Fibroblast of peridontal ligament (primary cell): ENCODE results near the gene LEO1.

ENCODE experiments used
- DNase-seq: peaks from one replicate; pipeline ENCODE4 v3.0.0-alpha.2; 2010; ENCODE audit errors: extremely low read depth

Gene LEO1

DNA sequence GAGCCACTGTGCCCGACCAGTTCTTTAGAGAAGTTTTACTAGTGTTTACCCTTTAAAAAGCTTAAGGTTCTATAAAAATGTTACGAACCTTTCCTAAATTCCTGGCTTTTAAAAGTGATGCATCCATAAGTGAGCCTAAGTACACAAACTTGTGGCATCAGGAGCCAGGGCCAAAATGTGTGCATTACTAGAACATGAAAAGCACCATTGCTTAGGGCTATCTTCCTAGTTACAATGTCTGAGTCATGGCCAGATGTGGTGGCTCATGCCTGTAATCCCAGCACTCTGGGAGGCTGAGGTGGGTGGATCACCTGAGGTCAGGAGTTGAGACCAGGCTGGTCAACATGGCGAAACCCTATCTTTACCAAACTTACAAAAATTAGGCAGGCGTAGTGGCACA lies 39.9 kb downstream of the LEO1 start:
- no peak for DNase-seq

- no peak for DNase-seq
Measured at GRCh38 chr15:51931016-51931415, 40.6 kb downstream of the LEO1 start.

DNA sequence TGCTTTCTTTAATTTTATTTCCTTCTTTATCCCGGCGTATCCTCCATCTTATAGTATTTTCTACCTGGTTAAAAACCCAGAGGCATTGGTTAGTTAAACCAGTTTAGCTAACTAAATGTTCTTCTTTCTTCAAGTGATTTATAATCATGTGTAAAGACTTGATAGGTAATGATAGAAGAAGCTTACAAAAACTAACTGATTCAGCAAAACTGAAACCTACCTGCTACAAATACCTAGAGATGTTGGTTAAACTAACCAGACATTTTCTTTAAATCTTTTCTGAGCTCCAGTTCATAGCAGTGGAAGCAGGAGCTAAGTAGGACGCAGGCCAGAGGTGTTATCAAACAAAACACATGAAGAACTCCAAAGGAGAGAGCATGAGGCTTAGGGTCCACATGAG lies 44.8 kb downstream of the LEO1 start:
- no peak for DNase-seq

GRCh38 chr15:51924156-51925068 lies 47.2 kb downstream of the LEO1 start:
- DNase-seq = no peak

DNA sequence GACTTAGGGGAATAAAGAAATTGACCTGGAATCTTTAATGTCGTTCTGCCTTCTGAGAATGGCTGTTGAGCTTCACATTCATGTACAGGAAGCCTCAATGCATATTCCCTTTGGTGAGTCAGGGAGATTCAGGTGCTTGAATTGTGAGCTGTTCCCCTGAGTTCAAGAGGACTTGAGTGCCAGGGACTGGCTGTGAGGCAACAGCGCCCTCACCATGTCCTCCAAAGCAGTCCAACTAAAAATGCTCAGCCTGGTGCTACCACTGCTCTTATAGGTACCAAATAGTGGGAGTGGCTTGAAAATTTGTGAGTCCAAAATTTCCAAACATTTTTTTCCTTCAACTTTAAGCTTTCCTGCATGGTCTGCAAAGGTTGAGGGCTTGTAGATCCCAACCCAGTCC lies 54.1 kb downstream of the LEO1 start:
- DNase-seq = no peak

DNA sequence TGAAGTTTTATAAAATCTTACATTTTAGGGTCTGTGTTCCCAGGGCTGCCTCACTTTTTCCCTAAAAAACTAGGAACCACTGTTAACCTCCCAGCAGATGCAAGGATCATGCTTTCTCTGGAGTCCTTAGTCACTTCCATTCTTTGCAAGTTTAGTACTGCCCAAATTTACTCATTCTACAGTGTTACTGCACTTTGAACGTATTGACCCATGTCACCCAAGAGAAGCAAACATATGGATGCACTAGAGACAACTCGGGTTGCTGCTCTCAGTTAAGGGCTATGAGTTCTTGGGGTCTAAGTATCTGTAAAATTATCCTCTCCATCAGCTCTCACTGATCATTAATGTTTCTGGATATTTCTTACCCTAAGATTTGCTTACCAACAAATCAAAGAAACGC lies 59.0 kb downstream of the LEO1 start:
- DNase-seq = no peak

DNA sequence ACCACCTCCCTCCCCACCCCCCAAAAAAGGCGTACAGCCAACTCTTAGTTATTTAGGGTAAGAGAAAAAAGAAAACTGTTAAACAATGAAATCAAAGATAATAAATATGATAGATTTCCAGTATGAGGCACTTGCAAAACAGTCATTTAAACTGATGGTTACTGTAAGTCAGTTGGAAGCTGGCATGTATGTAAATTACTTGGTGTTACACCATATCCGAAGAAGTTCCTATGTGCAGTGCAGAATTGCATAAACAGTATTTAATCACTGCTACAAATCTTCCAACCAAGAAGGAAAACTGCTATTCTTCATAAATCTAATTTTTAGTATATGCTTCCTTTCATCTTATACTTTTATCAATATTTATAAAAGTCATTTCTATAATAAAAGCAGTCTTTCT lies 62.0 kb downstream of the LEO1 start:
- DNase-seq = no peak

DNA sequence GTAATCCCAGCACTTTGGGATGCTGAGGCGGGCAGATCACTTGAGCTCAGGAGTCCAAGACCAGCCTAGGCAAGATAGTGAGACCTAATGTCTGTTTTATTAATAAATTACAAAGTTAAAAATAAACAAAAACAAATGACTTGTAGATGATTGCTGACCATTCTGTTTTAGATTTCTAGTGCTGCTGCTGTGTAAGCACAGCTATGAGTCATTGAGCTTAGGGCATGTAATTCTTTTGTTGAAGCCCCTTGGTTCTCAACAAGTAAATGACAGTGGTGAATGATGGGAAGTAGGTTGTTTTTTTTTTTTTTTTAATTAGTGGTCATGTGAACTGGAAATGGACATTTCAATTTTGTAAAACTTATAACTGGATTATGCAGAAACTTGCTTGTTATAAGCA lies 63.3 kb downstream of the LEO1 start:
- no peak for DNase-seq

GRCh38 chr15:51907136-51907862 lies 64.3 kb downstream of the LEO1 start:
- no peak for DNase-seq

DNA sequence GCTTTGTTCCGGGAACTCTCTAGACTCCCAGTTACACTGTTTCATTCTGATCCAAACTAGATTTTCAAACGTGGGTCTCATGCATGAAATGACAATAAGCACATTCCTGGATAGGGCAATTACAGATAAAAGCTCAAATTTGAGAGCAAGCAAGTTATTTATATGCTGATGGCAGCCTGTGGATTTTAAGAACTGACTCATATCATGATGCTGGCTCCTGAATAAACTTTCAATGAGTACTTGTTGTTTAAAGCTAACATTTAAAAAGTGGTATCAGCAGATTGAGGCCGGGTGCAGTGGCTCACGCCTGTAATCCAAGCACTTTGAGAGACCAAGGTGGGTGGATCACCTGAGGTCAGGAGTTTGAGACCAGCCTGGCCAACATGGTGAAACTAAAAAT lies 66.6 kb downstream of the LEO1 start:
- DNase-seq = no peak

DNA sequence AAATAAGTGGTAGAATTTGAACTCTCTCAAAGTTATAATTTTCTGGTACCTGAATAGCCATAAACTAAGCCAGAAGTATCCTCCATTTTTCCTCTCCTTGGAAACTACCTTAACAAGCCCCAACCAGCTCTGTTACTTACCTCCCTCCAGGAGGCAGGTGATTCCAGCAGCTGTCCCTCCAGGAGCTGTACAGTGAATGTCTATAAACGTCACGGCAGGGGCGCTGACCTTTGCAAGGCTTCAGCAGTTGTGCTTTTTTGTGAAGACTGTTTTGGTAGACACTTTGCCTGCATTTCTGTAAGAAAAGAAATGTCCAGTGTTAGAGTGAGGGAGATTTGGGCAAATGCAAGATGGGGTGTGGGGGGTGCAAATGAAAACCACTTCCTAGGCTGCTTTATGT lies 67.2 kb downstream of the LEO1 start:
- DNase-seq = no peak

GRCh38 chr15:51889486-51889885 lies 82.1 kb downstream of the LEO1 start:
- no peak for DNase-seq

- DNase-seq = peak; percentile 59
Measured at GRCh38 chr15:51888593-51889195, 82.9 kb downstream of the LEO1 start.
